DMS79 (cell line): ENCODE measurements around the gene IGSF8.

Experiments
- DNase-seq: peaks from one replicate; lab custom pipeline; 2025; lab: John Stamatoyannopoulos, UW

The IGSF8 gene

DNA sequence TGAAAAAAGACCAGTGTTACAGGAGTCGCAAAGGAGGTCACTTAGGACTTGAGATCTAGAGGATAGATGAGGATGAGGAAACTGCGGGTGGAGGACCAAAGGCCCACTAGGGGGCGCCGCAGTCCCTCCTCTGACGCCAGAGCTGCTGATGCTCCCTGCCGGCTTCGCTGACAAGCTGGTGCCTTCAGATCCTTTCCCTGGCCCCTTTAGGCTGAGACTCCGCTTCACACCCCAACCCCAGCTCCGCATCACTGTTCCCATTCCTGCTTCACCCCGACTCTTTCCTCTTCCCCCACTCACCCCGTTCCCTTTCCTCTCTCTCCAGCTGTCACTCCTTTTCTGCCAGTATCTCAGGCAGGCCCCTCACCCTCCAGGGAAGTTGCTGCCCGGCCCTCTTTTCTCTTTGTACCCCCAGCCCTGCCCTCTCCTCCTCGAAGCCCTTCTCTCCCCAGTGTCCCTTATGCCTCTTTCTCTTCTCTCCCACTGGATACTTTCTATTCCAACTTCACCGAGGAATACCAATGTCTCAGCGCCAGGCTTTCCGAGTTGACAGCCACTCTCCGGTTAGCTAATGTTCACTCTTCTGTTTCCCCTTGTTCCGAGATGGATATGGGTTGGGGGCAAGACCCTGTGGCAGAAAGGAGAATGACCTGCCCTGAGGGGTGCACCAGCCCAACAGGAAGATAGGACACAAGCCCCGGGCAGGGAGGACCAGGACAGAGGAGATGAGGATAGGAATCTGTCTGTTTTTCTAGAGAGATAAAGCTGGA, 12.5 kb downstream of the IGSF8 start:
- no peak for DNase-seq

DNA sequence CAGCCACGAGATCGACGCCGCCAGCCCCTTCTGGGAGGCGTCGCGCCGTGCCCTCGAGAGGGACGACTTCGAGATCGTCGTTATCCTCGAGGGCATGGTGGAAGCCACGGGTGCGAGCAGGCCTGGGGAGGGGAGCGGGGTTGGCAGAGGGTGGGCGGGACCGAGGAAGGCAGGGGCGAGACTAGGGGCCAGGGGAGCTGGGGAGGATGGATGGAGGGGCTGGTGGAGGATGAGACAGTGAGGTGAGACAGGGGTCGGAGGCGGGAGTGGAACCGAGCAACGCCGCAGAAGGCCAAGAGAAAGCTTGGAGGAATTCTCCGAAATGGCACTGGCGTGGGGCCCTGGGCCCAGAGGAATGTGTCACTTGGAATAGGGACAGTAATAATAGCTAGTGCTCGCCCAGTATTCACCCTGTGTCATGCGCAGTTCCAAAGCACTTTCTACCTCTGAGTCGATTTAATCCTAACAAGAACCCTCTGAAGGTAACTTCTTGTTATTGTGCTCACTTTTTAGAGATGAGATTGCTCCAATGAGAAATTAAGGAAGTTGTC, 13.6 kb downstream of the IGSF8 start:
- DNase-seq, result no peak

DNA sequence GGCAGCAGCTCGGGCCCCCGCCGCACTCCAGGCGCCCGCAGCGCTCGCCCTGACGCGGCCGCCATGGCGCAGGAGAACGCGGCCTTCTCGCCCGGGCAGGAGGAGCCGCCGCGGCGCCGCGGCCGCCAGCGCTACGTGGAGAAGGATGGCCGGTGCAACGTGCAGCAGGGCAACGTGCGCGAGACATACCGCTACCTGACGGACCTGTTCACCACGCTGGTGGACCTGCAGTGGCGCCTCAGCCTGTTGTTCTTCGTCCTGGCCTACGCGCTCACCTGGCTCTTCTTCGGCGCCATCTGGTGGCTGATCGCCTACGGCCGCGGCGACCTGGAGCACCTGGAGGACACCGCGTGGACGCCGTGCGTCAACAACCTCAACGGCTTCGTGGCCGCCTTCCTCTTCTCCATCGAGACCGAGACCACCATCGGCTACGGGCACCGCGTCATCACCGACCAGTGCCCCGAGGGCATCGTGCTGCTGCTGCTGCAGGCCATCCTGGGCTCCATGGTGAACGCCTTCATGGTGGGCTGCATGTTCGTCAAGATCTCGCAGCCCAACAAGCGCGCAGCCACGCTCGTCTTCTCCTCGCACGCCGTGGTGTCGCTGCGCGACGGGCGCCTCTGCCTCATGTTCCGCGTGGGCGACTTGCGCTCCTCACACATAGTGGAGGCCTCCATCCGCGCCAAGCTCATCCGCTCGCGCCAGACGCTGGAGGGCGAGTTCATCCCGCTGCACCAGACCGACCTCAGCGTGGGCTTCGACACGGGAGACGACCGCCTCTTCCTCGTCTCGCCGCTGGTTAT, 14.2 kb downstream of the IGSF8 start:
- peak; percentile 66 for DNase-seq

DNA sequence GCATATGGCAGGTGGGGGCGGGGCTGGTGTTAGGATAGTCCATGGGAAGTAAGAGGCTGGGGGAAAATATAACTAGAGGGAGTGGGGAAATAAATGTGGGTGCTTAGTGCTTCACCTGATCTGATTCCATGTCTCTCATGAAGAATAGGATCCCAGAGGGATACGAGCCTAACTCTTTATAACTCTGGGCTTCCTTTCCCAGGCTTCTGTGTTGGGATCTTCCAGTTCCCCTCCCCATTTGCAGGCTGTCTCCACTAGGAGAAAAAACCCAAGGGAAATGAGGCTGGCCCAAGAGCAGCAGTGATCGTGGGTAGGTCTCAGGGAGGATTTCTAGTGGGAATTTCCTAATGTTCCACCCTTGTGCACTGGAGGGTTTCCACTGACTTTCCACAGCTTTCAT, 15.5 kb downstream of the IGSF8 start:
- DNase-seq, result no peak

DNA sequence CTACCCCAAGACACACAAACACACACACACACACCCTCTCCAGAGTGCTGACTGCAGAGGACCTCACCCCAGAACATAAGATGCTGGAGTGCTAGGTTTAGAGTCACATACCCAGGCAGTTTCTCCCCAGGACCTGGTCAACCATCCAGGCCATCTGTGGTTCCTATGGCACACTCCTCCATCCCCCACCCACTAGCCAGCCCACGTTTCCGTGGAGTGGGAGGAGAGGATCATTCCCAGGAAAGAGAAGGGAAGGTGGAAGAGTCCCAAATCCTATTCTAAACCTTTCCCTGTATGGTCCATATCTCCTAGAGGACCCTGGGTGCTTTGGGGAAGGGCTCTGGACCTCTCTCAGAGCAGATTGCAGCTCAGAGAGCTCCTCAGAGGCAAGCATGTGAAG, 15.9 kb downstream of the IGSF8 start:
- DNase-seq, result no peak

DNA sequence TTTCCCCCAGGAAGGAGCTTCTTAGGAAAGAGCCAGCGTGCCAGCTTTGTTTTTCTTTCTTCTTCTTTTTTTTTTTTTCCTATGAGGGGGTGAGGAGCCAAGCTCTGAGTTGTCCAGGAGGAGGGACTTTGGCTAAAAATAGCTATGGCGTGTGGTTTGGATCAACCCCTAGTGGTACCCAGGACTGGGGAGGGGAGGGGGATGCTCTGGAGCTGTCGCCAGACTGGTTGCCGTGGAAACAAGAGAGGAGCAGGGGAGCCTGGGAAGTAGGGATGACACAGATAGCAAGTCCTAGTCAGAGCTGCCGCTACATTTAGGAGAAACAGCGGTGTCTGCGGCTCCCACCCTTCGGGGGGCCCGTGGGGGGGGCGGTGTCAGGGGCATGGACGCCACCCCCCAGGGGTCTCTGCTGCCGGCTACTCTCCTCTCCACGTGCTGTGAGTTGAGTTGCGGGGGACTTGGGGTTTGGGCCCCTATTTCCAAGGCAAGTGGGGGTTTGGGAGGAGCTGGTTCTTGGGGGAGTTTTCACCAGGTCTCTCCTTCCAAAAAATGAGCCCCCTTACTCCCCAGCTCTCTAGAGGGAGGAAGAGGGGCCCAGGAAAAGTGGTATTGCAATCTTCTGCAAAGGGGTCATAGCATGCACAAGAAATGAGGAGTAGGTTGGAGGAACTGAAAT, 17.0 kb downstream of the IGSF8 start, which contains the start of gene KCNJ9:
Gene KCNJ9 (plus strand): TSS at position 278 of the 676 bp plus-strand sequence. CDS start 2,493 bp downstream, outside the sequence.
- no peak for DNase-seq

DNA sequence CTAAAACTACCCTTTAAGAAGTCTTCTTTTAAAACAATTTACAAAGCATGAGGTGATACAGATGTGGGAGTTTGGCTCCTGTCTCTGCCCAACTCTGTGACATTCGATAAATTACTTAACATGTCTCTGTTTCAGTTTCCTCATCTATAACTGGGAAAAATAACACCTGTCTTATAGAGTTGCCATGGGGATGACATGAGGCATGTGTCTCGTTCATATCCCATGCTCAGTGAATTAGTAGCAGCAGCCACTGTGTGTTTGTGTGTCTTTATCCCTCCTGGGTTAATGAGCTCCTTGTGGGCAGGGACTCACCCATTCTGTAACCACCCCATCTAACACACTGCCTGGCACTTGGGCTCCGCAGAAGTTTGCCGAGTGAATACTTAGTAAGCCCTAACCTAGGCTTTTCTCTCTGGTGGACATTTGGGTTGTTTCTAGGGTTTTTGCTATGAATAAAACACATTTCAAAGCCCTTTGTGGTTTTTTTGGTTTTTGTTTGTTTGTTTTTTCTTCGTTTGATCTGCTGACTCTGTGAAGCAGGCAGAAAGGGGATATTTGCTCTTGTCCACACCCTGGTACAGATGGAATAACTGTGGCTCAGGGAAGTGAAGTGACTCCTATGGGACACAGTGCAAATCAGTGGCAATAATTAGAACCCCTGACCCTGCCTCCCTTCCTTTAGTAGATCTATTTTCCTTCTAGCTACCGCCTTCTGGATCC, 17.9 kb downstream of the IGSF8 start:
- DNase-seq, result no peak

DNA sequence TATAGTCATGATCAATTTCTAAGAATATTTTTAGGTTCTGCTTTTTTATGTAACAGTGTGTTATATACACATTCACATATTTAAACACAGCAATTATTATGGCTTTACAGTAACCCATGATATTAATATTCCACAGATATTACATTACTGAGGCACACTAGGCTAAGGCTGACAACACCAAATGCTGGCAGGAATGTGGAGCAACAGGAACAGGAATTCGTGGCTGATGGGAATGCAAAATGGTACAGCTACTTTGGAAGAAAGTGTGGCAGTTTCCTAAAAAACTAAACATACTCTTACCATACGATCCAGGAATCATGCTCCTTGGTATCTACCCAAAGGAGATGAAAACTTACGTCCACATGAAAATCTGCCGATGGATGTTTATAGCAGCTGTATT, 19.0 kb downstream of the IGSF8 start:
- no peak for DNase-seq

DNA sequence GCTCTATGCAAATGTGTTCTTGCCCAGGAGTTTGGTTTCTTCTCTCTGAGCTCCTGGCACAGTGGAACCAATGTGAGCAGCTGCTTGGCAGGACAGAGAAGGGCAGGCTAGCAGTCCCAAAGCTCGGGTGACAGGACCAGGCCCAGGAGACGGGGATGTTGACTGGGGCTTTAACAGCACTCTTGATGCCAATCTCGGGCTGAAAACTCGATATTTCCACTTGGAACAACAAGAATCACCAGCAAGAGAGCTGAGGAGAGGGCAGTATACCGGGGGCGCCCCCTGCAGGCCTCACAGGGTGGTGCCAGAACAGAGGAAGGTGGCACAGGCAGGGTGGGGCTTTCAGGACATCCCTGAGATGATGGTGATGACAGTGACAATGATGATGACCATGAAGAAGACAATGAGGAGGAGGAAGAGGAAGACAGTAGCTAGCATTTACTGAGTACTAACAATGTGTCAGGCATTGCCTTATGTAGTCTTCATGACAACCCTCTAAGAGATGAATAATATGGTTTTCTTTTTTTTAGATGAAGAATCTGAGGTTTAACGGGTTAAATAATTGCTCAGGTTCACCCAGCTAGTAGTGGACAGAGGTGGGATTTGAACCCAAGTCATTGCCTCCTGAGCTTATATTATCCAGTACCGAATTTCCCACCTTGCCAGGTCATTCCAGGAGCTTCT, 19.8 kb downstream of the IGSF8 start:
- no peak for DNase-seq

DNA sequence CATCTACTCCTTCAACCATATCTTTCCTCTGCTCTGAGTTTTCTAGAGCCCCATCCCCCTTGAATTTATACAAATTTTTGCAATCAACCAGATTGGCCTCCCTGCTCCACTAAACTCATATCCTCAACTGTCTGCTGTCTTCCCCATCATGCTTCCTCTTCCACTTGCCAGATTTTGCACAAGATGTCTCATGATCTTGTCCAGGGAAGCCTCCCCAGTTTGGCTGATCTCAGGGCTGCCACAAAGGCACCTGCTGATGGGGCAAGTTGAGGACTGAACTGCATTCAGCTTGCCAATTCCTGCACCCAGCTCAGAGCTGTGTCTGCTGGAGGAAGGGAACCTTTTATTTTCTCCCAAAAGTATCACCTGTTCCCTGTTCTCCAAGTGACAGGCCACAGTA, 20.9 kb downstream of the IGSF8 start:
- DNase-seq, result no peak

DNA sequence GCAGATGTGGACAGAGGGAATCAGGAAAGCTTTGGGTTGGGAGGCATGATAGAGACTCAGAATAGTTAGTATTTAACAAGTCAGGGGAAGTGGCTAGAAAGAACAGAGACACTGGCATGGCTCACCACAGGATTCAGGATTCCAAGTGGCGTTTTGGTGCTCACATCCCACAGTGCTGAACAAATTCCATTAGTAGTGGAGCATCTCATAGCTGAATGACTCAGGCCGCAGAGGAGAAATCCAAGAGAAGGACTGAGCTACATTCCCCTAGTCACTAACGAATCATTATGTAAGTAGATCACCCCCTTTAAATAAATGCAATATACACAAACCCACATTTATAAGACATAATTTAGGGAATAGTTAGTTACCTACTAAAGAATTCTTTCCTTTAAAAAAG, 22.1 kb downstream of the IGSF8 start:
- DNase-seq, result no peak

DNA sequence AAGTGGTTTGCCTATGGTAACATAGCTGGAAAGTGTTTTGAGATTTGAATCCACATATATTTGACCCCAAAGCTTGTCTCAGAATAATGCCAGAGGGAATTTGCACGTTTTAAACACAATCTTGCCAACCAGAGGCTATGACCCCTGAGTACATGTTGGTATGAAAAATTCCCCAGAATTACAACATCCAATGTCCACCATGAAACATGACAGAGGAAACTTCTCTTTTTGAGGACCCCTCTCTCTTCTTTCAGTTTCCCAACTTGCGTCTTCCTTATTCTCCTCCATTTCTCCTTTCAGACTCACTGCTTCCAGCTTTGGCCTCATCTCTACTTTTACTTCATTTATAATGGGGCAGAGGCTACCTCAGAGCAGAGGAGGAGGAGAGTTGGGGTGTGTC, 22.6 kb downstream of the IGSF8 start:
- no peak for DNase-seq

DNA sequence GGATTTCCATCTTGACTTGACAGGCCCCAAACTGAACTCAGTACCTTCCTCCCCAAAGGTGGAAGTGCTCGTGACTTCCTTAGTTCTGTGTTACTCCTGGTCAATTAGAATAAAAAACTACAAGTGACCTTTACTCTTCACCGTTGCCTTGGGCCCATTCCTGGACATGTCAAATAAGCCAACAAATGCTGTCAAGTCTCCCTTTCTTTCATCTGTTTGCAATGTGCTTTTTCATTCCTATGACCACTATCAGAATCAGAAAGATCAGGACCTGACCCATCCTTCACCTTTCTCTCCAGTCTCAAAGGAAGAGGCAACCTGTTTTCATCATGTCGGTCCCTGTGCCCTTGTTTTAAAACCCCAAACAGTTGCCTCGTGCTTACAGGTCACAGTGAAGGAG, 23.6 kb downstream of the IGSF8 start:
- no peak for DNase-seq

DNA sequence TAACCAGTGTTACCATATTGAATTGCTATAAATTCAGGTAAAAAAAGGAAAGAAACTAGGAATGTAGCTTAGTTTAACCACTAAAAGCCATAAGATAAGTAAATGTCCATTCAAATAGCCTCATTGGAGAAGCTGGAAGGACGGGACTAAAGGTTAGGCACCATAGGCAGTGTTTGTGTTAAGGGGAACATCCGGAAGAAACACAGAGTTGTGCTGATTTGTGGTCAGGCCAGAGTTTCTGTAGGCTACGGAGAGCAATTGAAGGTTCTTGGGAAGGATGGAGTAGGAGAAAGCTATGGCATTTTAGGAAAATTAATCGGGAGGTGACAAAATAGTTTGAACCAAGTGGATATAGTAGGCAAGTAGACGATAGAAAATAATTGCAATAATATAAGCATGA, 27.1 kb downstream of the IGSF8 start:
- DNase-seq, result no peak

DNA sequence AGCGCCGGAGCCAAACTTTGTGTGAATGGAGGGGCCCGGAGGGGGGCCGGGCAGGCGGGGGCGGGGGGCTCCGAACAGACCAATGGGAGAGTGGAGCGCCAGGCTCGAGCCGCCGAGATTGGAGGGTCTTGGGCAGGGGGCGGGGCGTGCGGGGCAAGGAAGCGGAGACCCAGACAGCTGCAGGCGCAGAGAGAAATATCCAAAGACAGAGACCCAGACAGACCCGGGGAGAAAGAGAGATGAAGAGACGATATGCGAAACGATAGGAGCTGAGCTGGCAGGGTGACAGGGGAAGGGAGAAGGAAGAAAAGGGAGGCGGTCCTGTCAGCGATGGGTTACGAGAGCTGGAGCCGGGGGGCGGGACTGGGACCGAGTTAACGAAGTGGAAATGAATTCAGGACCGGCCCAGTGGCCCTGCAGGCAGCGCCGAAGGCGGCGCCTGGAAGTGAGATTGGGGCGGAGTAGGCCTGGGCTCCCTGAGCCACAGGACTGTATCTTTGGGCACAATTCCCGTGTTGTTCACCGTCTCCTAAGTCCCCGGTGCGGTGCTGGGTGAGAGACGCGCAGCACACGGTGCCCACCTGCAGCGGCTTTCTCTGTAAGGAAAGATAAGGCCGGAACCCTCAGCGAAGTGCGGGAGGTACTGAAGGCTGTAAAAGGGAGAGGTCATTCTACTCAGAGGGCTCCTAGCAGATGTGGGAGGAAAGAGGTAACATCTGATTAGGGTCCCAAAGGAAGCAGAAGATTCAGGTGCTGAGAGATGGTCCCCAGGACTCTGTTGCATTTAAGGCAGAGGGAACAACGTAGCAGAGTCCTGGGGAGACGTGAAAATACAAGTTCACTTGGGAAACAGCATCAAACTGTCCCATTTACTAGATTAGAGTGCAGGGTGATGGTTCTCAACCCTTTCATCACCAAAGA, 27.9 kb downstream of the IGSF8 start:
- DNase-seq, result peak; percentile 51

DNA sequence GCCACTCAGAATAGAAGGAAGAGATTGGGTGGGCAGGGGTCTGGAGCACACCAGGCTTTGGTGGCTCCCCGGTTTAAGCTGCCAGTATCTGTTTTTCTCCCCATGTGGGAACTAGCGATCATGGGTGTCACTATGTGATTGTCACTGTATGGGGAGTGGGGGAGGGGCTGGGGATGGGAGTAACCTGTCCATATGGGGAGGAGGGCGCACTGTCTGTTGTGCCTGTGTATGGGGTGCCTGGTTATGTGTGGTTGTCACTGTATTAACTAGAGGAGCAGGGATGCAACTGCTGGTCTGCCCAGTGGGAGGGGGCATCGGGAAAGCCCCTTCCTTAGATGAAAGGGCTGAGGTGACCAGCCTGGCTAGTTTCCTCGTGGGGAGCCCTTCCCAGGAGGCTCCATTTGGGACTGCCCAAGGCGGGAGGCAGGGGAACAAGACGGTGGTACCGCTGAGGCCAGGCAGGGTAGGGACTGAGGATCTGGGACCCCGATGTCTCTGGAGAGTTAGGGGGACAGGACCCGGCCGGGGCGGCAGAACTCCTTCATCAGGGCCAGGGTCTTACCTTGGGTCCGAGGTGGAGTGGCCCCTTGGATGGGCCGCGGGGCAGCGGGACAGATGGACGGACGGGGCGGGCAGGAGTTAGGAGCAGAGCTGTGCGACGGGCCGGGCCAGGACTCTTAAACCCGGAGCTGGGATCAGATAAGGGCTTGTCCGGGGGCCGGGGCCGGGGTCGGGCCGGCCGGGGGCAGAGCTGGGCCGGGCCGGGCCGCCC, 28.8 kb downstream of the IGSF8 start, which contains the start of gene KCNJ10:
Gene KCNJ10 (minus strand): TSS at position 701 of the 772 bp plus-strand sequence. CDS start 27,628 bp downstream, outside the sequence.
- no peak for DNase-seq

DNA sequence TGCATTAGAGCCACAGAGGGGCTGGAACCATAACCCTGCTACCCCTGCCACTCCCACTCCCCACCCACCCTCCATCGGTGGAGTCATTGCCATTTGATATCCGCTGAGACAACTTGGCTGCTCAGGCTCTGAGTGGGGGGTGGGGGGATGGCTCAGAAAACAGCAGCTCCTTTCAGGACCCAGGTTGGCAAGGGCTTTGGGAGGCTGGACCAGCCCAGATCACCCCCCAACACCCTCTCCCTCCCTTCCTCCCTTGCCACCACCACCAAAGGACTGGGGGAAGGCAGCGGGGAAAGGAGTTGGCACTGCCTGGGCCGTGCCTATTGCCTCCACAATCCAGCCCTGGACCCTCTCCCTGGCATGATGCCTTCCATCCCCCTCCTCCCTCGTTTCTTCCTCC, 30.2 kb downstream of the IGSF8 start:
- no peak for DNase-seq

DNA sequence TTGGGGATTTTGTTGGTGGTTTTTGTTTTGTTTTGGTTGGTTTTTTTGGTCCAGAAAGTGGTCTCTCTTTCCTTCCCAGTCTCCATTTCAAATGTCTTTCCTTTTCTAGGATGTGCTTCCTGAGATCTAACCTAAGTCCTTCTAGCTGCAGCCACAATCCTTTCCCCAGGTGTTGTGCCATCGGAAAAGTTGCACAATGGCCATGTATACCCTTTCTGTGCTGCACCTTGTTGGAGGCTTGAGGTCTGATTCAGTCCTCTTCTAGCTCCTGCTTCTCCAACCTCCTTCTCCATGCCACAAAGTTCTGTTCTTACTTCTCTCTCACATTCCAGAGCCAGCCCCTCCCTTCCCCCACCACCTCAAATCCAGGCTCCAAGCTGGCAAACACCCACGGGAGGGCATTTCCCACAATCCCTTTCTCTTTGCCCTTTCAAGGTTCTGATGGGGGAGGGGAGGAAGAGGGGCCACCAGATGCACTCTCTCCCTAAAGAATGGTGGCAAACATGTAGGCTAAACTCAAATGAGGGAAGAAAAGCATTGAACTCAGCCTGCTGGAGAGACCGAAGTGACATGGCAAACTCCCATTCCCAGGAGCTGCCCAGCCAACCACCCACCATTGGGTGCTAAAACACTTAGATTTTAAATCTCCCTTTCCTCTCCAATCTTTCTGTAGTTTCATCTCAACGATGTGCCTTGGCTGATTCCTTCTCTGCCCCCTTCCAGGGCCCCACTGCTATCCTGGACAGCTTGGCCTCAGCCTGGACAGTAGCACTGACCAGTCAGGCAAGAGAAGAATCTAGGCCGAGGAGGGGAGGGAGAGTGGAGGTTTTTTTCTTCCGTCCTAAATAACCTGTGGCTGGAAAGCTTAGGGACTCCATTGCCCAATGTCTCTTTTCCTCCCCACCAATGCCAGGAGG, 31.3 kb downstream of the IGSF8 start:
- no peak for DNase-seq
